ENCODE data around the gene RALGAPA2.

- TF ChIP-seq CTCF (IDR thresholded peaks at IDR 0.05 in 8 of 11, conservative IDR thresholded peaks at IDR 0.05 in 3 of 11), result no peak
- no peak for TF ChIP-seq POLR2A (IDR thresholded peaks at IDR 0.05)
These were observed 104.4 kb downstream of the RALGAPA2 start for GRCh38 chr20:20608041-20608440.

Measured in spleen (tissue), 7 donors.